ENCODE measurements around the gene GLI2. TPM values are rescaled to one million over a fixed set of nuclear protein-coding genes. Genes with fewer than 3 reads are reported as not detected.

GLI2 gene
- total and polyA plus RNA-seq, 2 donors (not counting 1 experiment from before 2014, with no cell fraction given) = not detected

DNA sequence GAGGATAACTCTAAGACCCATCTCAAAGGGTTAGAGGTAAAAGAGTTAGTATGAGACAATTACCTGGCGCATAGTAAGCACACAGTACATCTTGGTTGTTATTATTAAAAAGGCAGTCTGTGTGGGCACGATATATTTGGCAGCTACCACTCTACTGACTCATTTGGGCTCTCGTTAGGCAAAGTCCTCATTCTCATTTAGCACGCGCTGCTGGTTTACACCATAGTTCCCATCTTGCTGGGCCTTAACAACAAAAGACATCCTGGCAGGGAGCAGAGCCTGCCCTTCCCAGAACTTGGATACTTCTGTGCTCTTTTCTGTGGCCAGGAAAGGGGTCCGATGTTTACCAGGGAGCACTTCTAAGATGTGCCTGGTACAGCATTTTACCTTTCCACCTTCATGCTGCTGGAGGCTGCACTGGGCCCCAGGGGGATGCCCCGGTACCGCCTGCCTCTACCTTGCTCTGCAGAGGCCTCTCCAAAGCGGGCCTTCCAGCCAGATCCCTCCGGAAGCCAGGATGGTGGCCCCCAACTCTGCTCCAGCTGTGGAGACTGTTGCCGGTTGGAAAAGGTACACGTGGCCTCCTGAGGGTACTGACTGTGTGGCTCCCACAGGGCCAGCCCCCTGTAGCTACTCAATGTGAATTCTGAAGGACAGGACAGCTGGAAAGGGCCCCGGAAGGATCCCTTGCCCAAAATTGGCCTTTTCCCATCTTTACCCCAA, 15.0 kb downstream of the GLI2 start:
- no peak for DNase-seq
- no peaks in the 10 kb centered on the region for H3K27me3 ChIP-seq (replicated peaks in 1 of 4; ENCODE audit: control extremely low read depth in 1 of 4, control insufficient read depth in 3 of 4, insufficient read depth in 4 of 4, low read length in 3 of 4)
- ATAC-seq (ENCODE audit: low read depth) = no peak
- H3K9me3 ChIP-seq (ENCODE audit: control extremely low read depth in 1 of 3, control insufficient read depth in 2 of 3, insufficient read depth in 1 of 3, low read length in 2 of 3) = peaks cover 0 to 4% (median 0%) of the 10 kb centered on the region in 3 donors
- intact Hi-C loops (cut with micrococcal nuclease) = no loop called here
- no peaks in the 10 kb centered on the region for H3K79me2 ChIP-seq (ENCODE audit: control insufficient read depth, insufficient read depth, low read length)
- H3K9ac ChIP-seq (ENCODE audit: low read length) = no peak overlapping the region
- H3K4me3 Mint-ChIP-seq = no peak overlapping the region
- no peak overlapping the region for H2AFZ ChIP-seq (ENCODE audit: insufficient read depth, low read depth, low read length, poor library complexity, severe bottlenecking)
- H3K4me1 ChIP-seq (ENCODE audit: control insufficient read depth in 2 of 2, insufficient read depth in 2 of 2, low read length in 2 of 2) = no peaks in the 10 kb centered on the region
- peaks cover 4% of the 10 kb centered on the region for H3K27me3 Mint-ChIP-seq
- CTCF ChIA-PET = no interaction called here
- H3K36me3 ChIP-seq (replicated peaks in 1 of 2; ENCODE audit: control extremely low read depth in 1 of 2, control insufficient read depth in 1 of 2, extremely low read depth in 1 of 2, insufficient read depth in 2 of 2, low read length in 1 of 2) = no peaks in the 10 kb centered on the region
- H3K27ac ChIP-seq (ENCODE audit: low read length in 2 of 2) = no peak overlapping the region
- no peak for TF ChIP-seq EZH2 (IDR thresholded peaks at IDR 0.05; ENCODE audit: borderline replicate concordance, insufficient read depth, low read depth, low read length, poor library complexity, severe bottlenecking)
- TF ChIP-seq, protein P1, sequence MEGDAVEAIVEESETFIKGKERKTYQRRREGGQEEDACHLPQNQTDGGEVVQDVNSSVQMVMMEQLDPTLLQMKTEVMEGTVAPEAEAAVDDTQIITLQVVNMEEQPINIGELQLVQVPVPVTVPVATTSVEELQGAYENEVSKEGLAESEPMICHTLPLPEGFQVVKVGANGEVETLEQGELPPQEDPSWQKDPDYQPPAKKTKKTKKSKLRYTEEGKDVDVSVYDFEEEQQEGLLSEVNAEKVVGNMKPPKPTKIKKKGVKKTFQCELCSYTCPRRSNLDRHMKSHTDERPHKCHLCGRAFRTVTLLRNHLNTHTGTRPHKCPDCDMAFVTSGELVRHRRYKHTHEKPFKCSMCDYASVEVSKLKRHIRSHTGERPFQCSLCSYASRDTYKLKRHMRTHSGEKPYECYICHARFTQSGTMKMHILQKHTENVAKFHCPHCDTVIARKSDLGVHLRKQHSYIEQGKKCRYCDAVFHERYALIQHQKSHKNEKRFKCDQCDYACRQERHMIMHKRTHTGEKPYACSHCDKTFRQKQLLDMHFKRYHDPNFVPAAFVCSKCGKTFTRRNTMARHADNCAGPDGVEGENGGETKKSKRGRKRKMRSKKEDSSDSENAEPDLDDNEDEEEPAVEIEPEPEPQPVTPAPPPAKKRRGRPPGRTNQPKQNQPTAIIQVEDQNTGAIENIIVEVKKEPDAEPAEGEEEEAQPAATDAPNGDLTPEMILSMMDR (IDR thresholded peaks at IDR 0.05) = no peak
- H3K27ac Mint-ChIP-seq = no peak overlapping the region
- WGBS (ENCODE audit: insufficient coverage) = 79% methylated on average over 11 of the region's 13 CpGs
- H3K4me2 ChIP-seq (replicated peaks; ENCODE audit: low read depth, low read length, poor library complexity, severe bottlenecking) = no peak overlapping the region
- H3K4me1 Mint-ChIP-seq = no peaks in the 10 kb centered on the region
- no peaks in the 10 kb centered on the region for H3K9me3 Mint-ChIP-seq (ENCODE audit: insufficient read depth)
- no peaks in the 10 kb centered on the region for H4K20me1 ChIP-seq (ENCODE audit: control insufficient read depth, insufficient read depth, low read length, poor library complexity, severe bottlenecking)
- no peak overlapping the region for H3K4me3 ChIP-seq (ENCODE audit: control extremely low read depth in 1 of 5, extremely low read depth in 1 of 5, insufficient read depth in 1 of 5, low read depth in 2 of 5, low read length in 4 of 5)
- POLR2A ChIA-PET = no interaction called here

DNA sequence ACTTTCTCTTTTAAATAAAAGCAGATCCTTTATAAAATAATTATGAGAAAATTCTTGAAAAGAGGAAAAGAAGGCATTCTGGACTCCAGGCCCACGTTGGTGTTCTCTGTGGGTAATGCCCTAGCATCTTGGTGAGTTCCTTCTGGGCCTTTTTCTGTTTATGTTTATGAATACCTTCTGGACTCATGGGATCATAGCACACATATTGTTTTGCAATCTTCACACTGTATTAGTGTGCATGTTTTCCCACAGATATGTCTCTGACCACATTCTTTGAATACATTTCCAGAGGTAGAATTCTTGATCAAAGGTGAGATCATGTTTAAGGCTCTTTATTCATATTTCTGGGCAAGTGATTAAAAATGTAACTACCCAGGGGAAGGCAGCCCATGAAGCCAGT, 15.9 kb downstream of the GLI2 start:
- Histone ChIP-seq H3K4me1 (ENCODE audit: control insufficient read depth in 2 of 2, insufficient read depth in 2 of 2, low read length in 2 of 2) (no peaks in the 10 kb centered on the region), H3K9me3 (ENCODE audit: control extremely low read depth in 1 of 3, control insufficient read depth in 2 of 3, insufficient read depth in 1 of 3, low read length in 2 of 3) (peaks cover 0 to 4% (median 0%) of the 10 kb centered on the region in 3 donors), H3K27me3 (replicated peaks in 1 of 4; ENCODE audit: control extremely low read depth in 1 of 4, control insufficient read depth in 3 of 4, insufficient read depth in 4 of 4, low read length in 3 of 4) (no peaks in the 10 kb centered on the region), H3K4me2 (replicated peaks; ENCODE audit: low read depth, low read length, poor library complexity, severe bottlenecking) (no peak overlapping the region), H2AFZ (ENCODE audit: insufficient read depth, low read depth, low read length, poor library complexity, severe bottlenecking) (no peak overlapping the region), H3K36me3 (replicated peaks in 1 of 2; ENCODE audit: control extremely low read depth in 1 of 2, control insufficient read depth in 1 of 2, extremely low read depth in 1 of 2, insufficient read depth in 2 of 2, low read length in 1 of 2) (no peaks in the 10 kb centered on the region), H4K20me1 (ENCODE audit: control insufficient read depth, insufficient read depth, low read length, poor library complexity, severe bottlenecking) (no peaks in the 10 kb centered on the region), H3K79me2 (ENCODE audit: control insufficient read depth, insufficient read depth, low read length) (no peaks in the 10 kb centered on the region), H3K4me3 (ENCODE audit: control extremely low read depth in 1 of 5, extremely low read depth in 1 of 5, insufficient read depth in 1 of 5, low read depth in 2 of 5, low read length in 4 of 5) (no peak overlapping the region), H3K27ac (ENCODE audit: low read length in 2 of 2) (no peak overlapping the region), H3K9ac (ENCODE audit: low read length) (no peak overlapping the region)
- DNase-seq (no peak), ATAC-seq (ENCODE audit: low read depth) (no peak)
- Mint-ChIP-seq H3K27ac (no peak overlapping the region), H3K4me3 (no peak overlapping the region), H3K4me1 (no peaks in the 10 kb centered on the region), H3K27me3 (peaks cover 4% of the 10 kb centered on the region), H3K9me3 (ENCODE audit: insufficient read depth) (no peaks in the 10 kb centered on the region)
- no peak for TF ChIP-seq EZH2 (IDR thresholded peaks at IDR 0.05; ENCODE audit: borderline replicate concordance, insufficient read depth, low read depth, low read length, poor library complexity, severe bottlenecking)
- TF ChIP-seq, protein P1 (IDR thresholded peaks at IDR 0.05) = no peak
- no CpG with 5 or more reads among the region's 1 CpG for WGBS (ENCODE audit: insufficient coverage)
- intact Hi-C loops (cut with micrococcal nuclease) = no loop called here
- ChIA-PET POLR2A (no interaction called here), CTCF (no interaction called here)

Data from B cell (primary cell).